Renal cortex interstitium (tissue), 11 donors: ENCODE data around the gene TBC1D22B. TPM values are rescaled to one million over a fixed set of nuclear protein-coding genes. Genes with fewer than 3 reads are reported as not detected.
"Not testable (repeated sequence)": the region's sequence is repeated elsewhere in the genome, so short reads cannot be mapped to it uniquely, and the experiment has no call there.

ENCODE experiments used
- DNase-seq, 11 donors: peaks; one replicate each; pipeline ENCODE4 v3.0.0-alpha.2; 2013; ENCODE audit warnings: low read depth in 9 of 11, low spot score in 4 of 11; ENCODE audit errors: extremely low read depth in 1 of 11
- polyA plus RNA-seq, 3 donors: library from polyadenylated mRNA; unstranded; fragments of 120-200 nt; gene quantifications; one replicate each; pipeline ENCODE4 v1.2.1, GENCODE V29; 2013; ENCODE audit not compliant: insufficient read length in 3 of 3

Gene TBC1D22B
- polyA plus RNA-seq, 3 donors = 13.4 to 14.4 (median 14.0) TPM

- not testable (repeated sequence) for DNase-seq
These were observed 80.7 kb downstream of the TBC1D22B start for GRCh38 chr6:37338317-37338716.

GRCh38 chr6:37338745-37339255, 81.2 kb downstream of the TBC1D22B start:
- no peak for DNase-seq

- DNase-seq = no peak
These were observed 82.4 kb downstream of the TBC1D22B start for GRCh38 chr6:37339741-37340638.

- no peak for DNase-seq
These were observed 83.0 kb downstream of the TBC1D22B start for GRCh38 chr6:37340639-37340943.

- no peak for DNase-seq
These were observed 85.7 kb downstream of the TBC1D22B start for GRCh38 chr6:37343248-37343647.

- no peak for DNase-seq
These were observed 86.7 kb downstream of the TBC1D22B start for GRCh38 chr6:37344308-37344707.

GRCh38 chr6:37345804-37346203, 88.2 kb downstream of the TBC1D22B start:
- DNase-seq = not testable (repeated sequence)

- DNase-seq = no peak
These were observed 89.6 kb downstream of the TBC1D22B start for GRCh38 chr6:37347177-37347576.

- no peak for DNase-seq
These were observed 90.1 kb downstream of the TBC1D22B start for GRCh38 chr6:37347670-37348111.

GRCh38 chr6:37351027-37351426, 93.5 kb downstream of the TBC1D22B start:
- DNase-seq = no peak

GRCh38 chr6:37352384-37352783, 94.8 kb downstream of the TBC1D22B start:
- DNase-seq = no peak

GRCh38 chr6:37353761-37354525, 96.4 kb downstream of the TBC1D22B start, which contains the start of gene RNF8:
RNF8 (plus strand) TSS chr6:37353983; CDS start chr6:37354165, 182 bp downstream.
- DNase-seq = peak; percentile 67 to 89 (median 80)

GRCh38 chr6:37354526-37355384, 97.2 kb downstream of the TBC1D22B start:
- no peak for DNase-seq

GRCh38 chr6:37357288-37357687, 99.7 kb downstream of the TBC1D22B start:
- no peak for DNase-seq

- no peak for DNase-seq
These were observed 100.3 kb downstream of the TBC1D22B start for GRCh38 chr6:37357860-37358259.

- no peak for DNase-seq
These were observed 101.5 kb downstream of the TBC1D22B start for GRCh38 chr6:37359039-37359438.

- DNase-seq = no peak
These were observed 104.7 kb downstream of the TBC1D22B start for GRCh38 chr6:37362101-37362828.

GRCh38 chr6:37365791-37366190, 108.2 kb downstream of the TBC1D22B start:
- DNase-seq = no peak
